ENCODE measurements around the gene SMIM8.

SMIM8 gene

GRCh38 chr6:87336367-87336766, 14.0 kb downstream of the SMIM8 start:
- no peak for DNase-seq

DNA sequence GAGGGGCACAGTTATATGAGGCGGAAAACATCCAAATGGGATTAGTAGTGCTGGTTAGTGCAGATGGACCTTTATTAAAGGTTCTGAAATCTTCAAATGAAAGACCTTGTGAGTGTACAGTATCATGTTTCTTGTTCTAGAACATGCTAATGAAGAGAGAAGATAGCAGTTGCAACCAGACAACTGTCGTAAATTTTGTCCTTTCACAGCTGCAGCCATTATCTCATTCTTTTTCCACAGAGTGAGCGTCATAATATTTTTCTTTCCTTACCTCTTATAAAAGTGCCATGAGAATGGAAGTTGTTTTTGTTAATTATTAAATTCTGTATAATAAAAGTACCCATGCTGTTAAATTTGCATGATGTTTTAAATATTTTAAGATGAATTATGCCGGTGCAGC, 17.8 kb downstream of the SMIM8 start:
- no peak for DNase-seq

GRCh38 chr6:87341158-87341557, 18.8 kb downstream of the SMIM8 start:
- DNase-seq = no peak

DNA sequence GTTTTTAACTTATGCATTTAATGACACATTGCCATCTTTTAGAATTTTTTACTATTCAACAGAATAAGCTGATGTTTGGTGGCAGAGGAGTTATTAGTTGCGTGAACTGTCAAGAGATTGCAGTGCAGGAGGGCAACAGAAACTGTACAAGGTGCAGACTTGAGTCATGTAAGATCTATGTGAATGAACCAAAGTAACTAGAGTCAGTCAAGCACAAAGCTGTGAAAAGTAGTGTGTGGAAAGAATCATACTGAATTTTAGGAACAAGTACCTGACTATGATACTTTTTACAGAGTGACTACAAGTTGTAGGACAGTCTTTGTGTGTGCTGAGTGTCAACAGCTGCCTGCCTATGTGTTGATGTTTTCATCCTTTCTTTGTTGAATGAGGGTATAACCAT, 19.5 kb downstream of the SMIM8 start:
- DNase-seq = no peak

DNA sequence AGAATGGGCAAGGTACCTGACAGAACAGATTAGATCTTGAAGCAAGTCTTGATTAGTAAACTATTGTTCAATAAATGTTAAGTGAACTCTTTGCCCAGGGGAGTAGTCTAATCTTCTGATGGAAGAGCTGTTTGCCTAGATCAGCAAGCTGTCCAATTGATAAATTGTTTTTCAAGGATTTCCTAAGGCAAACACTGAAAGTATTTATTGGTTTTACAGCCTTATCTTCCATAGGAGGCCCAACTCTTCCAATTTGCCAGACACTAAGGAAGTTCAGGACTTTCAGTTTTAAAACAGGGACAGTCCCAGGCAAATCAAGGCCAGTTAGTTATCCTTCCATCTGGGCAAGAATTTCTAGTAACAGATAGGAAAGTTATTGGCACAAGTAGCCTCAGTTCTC, 20.4 kb downstream of the SMIM8 start:
- DNase-seq = no peak

GRCh38 chr6:87344731-87345130, 22.3 kb downstream of the SMIM8 start, which contains the start of gene C6orf163:
C6orf163 (plus strand) TSS chr6:87344813; CDS start chr6:87345100, 287 bp downstream.
- no peak for DNase-seq

- no peak for DNase-seq
Observed at GRCh38 chr6:87346700-87347099, 24.3 kb downstream of the SMIM8 start.

DNA sequence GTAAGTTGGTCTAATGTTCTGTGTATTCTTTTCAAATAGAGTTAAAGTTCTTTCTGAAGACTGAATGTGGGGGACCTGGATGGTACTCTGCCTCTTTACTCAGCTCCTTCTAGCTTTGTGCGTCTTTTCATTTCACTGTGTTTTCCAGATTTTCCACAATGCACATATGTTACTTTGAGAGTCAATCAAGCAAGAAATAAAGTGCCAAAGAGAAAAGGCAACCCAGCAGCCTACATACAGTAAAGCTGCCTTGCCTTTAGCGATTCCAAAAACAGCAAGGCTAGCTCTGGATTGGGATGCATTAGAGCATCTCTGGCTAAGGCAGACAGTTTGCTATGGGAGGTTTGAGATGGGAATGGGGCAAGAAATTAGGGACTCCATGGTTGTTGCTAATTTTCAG, 27.5 kb downstream of the SMIM8 start:
- no peak for DNase-seq

DNA sequence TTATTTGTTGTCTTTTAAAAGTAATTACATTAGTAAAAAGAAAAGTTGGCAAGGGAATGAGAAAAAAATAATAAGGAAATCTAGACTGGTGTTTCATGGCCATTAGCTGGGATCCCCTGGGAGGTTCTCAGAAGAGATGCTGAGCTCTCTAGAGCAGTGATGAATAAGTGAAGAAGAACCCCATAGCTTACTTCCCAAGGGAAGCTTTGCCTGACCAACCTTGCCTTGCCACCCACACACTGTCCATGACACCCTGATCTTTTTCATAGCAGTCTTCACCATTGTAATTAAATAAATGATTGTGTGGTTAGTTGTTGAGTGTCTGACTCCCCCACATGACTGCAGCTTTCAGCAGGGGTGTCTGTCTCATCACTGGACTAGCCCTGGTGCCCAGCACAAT, 28.1 kb downstream of the SMIM8 start:
- DNase-seq = no peak

- no peak for DNase-seq
Observed at GRCh38 chr6:87351583-87351982, 29.2 kb downstream of the SMIM8 start.

- no peak for DNase-seq
Observed at GRCh38 chr6:87356181-87356580, 33.8 kb downstream of the SMIM8 start.

- DNase-seq = no peak
Observed at GRCh38 chr6:87357479-87358196, 35.2 kb downstream of the SMIM8 start.

DNA sequence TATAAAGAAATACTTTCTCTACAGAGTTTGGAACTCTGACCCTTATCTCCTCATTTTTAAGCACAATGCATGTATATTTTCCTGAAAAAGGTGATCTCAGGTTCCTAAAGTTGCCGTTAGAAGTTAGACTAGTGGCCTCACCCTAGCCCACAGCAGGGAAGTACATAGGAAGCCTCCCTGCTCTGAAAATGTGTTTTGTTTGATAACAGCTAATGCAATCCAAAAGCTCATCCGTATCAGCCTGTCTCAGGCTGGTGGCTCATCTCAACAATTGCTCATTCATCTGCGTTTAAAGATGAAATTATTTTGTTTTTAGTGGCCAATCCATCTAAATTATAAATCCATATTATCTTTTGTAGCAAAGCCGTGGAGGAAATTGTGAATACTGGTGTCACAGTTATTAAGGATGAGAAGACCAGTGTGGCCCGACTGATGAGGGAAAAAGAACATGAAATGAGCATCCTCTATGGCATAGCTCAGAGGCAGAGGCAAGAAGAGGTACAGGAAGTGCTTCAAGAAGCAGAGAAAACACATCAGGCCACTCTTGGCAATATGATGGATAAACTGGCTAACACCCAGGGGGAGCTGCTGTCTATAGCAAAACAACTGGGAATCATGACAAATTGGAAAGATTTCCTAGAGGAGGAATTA, 42.3 kb downstream of the SMIM8 start:
- DNase-seq = peak; percentile 92

DNA sequence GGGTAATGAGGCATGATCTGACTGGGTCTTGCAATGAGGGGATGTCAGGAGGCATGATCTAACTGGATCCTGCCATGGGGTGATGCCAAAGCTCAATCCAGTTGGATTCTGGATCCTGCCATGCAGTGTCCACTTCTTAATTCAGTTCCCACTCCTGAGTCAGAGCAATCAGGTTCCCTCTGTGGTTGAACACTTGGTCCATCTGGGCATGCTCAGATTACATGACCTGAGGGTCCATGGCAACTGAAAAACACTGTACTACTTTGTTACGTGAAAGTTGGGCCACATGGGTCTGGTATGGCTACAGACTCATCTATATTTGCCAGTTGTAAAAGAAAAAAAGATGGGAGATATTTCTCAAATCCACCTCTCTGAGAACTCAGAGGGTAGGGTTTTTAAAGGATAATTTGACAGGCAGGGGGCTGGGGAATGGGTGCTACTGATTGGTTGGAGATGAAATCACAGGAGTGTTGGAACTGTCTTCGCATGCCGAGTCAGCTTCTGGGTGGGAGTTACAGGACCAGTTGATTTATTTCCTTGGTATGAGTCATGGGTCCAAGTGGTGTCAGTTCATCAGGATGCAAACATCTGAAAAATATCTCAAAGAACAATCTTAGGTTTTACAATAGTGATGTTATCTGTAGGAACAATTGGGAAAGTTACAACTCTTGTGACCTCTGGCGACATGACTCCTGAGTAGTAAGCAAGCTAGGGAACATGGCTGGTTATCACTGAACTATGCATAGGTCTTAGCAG, 43.9 kb downstream of the SMIM8 start:
- no peak for DNase-seq

GRCh38 chr6:87366899-87367298, 44.5 kb downstream of the SMIM8 start:
- DNase-seq = no peak

GRCh38 chr6:87373377-87373776, 51.0 kb downstream of the SMIM8 start:
- DNase-seq = no peak

DNA sequence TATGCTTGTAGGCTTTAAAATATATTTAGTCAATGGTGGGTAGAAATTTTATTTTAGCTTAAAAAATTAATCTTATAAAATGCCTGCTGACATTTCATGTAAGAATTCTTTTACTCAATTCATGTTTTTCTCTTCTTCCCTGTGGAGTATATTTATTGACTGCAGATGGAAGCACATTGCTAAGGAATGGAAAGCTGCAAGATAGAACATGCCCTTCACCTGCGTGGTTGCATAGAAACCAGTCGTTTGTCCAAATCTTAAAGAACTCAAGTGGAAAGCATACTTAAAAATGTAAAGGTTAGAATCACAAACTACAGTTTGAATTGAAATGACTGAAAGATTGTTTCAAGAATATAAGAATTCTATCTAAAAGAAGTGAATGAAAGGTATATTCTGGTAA, 52.9 kb downstream of the SMIM8 start:
- no peak for DNase-seq

DNA sequence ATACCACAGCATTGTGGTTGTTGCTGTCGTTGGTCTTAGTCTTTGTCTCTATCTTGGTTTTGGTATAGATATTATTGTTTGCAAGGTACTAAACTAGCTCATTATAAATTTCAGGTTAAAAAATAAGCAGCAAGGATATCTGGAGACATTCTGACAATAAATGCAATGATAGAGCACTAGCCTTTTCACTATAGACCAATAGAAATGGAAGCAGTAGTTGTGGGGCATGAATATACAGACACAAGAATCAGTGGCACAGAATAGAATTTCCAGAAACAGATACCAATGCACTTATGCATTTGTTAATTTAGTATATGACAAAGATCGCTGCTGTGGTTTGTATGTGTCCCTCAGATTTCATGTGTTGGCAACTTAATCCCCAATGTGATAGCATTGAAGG, 54.3 kb downstream of the SMIM8 start:
- no peak for DNase-seq

DNA sequence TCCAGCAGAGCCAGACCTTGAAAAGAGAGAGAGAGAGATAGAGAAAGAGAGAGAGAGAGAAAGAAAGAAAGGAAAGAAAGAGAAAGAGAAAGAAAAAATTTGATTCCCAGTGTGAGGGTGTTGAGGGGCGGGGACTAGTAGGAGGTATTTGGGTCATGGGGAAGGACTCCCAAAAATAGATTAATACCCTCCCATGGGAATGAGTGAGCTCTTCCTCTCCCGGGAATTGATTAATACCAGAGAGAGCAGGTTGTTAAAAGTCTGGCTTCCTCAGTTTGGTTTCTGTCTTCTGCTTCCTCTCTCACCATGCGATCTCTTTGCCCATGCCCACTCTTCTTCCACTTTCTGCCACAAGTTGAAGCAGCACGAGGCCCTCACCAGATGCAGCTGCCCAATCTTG, 56.6 kb downstream of the SMIM8 start:
- DNase-seq = no peak

- no peak for DNase-seq
Observed at GRCh38 chr6:87382861-87383260, 60.5 kb downstream of the SMIM8 start.

GRCh38 chr6:87384038-87384437, 61.6 kb downstream of the SMIM8 start:
- no peak for DNase-seq

- peak; percentile 17 for DNase-seq
Observed at GRCh38 chr6:87384449-87384848, 62.1 kb downstream of the SMIM8 start.

DNA sequence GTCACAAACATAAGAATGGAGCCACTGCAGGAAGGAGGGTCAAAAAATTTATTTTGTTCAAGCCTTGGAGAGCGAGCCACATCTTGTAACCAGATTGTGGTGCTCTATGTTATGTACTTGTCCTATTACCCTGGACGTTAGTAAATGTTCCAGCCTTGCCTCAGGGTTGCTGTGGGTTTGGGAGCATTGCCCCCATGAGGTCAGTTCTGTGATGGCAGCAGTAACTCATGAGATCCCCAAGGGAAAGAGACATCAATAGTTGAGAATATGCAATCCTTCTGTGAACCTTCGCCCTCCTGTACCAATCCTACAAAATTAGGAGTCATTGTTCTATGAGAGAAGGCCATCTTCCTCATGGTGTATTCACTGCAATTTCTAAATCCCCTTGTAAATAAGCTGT, 68.9 kb downstream of the SMIM8 start:
- DNase-seq = peak; percentile 80

Data from OCI-M1 (cell line).